ENCODE results near the gene CBLN3.

The CBLN3 gene

GRCh38 chr14:24434676-24435075 is 5.2 kb upstream of the CBLN3 start:
- DNase-seq (ENCODE audit: extremely low read depth, low read depth) = no peak
- TF ChIP-seq, protein P1, sequence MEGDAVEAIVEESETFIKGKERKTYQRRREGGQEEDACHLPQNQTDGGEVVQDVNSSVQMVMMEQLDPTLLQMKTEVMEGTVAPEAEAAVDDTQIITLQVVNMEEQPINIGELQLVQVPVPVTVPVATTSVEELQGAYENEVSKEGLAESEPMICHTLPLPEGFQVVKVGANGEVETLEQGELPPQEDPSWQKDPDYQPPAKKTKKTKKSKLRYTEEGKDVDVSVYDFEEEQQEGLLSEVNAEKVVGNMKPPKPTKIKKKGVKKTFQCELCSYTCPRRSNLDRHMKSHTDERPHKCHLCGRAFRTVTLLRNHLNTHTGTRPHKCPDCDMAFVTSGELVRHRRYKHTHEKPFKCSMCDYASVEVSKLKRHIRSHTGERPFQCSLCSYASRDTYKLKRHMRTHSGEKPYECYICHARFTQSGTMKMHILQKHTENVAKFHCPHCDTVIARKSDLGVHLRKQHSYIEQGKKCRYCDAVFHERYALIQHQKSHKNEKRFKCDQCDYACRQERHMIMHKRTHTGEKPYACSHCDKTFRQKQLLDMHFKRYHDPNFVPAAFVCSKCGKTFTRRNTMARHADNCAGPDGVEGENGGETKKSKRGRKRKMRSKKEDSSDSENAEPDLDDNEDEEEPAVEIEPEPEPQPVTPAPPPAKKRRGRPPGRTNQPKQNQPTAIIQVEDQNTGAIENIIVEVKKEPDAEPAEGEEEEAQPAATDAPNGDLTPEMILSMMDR (IDR thresholded peaks at IDR 0.05; ENCODE audit: low read depth, low read length) = no peak

DNA sequence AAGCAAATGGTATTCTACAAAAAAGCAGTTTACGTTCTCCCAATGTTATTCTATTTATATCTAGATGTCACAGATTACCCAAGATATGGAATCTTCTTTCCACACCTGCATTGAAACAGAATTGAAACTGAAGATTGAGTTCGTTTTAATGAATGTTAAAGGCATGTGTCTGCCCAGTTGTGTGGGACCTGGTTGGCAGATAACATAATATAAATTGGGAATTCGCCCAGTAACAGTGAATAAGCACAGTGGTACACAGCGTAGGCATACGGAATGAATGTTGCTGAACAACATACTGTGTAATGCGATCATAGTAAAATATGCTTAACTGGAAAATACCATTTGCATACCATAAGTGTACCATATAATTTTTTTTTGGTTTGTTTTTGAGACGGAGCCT is 4.6 kb upstream of the CBLN3 start:
- TF ChIP-seq, protein P1 (IDR thresholded peaks at IDR 0.05; ENCODE audit: low read depth, low read length) = no peak
- DNase-seq (ENCODE audit: extremely low read depth, low read depth) = no peak

GRCh38 chr14:24432259-24433131 is 3.0 kb upstream of the CBLN3 start:
- no peak for DNase-seq (ENCODE audit: extremely low read depth, low read depth)
- TF ChIP-seq, protein P1 (IDR thresholded peaks at IDR 0.05; ENCODE audit: low read depth, low read length) = no peak

GRCh38 chr14:24431569-24432258 is 2.2 kb upstream of the CBLN3 start:
- TF ChIP-seq, protein P1 (IDR thresholded peaks at IDR 0.05; ENCODE audit: low read depth, low read length) = peak; percentile 99
- DNase-seq (ENCODE audit: extremely low read depth, low read depth) = peak; percentile 89

DNA sequence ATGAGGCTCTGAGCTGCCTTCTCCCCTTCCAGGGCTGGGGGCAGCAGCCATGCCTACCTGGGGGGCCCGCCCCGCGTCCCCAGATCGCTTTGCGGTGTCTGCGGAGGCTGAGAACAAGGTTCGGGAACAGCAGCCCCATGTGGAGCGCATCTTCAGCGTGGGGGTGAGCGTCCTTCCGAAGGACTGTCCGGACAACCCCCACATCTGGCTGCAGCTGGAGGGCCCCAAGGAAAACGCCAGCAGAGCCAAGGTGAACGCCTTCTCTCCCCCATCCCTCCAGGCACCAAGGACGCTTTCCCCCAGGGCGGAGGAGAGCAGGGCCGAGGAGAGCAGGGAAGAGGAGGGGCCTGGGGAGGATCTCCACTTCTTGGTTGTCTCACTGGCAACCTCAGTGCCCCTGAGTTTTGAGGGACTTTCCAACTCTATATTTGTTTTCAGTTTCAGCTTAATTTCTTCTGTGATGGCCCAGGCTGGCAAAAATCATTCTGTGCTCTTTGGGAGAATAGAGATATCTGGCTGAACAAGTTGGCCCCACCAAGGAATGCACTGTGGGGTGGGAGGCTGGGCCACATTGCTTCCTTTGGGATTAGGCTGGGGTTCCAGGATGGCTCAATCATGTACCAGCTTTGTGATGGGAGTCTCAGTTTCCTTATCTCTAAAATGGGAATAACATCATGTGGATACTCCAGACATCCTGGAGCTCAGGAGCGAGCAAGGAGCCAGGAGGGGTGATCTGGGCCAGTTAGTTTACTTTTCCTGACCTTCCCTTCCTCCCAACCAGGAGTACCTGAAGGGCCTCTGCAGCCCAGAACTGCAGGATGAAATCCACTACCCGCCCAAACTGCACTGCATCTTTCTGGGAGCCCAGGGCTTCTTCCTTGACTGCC is 1.5 kb upstream of the CBLN3 start:
- TF ChIP-seq, protein P1 (IDR thresholded peaks at IDR 0.05; ENCODE audit: low read depth, low read length) = no peak
- peak; percentile 52 for DNase-seq (ENCODE audit: extremely low read depth, low read depth)

GRCh38 chr14:24430143-24430681 is 744 bp upstream of the CBLN3 start:
- DNase-seq (ENCODE audit: extremely low read depth, low read depth) = peak; percentile 70
- TF ChIP-seq, protein P1 (IDR thresholded peaks at IDR 0.05; ENCODE audit: low read depth, low read length) = no peak
